ENCODE measurements around the gene HRH1. TPM values are rescaled to one million over a fixed set of nuclear protein-coding genes. Genes with fewer than 3 reads are reported as not detected.

HRH1 gene
- total RNA-seq, 4 donors from 2014 or later: 10.9 to 12.2 (median 11.4) TPM

DNA sequence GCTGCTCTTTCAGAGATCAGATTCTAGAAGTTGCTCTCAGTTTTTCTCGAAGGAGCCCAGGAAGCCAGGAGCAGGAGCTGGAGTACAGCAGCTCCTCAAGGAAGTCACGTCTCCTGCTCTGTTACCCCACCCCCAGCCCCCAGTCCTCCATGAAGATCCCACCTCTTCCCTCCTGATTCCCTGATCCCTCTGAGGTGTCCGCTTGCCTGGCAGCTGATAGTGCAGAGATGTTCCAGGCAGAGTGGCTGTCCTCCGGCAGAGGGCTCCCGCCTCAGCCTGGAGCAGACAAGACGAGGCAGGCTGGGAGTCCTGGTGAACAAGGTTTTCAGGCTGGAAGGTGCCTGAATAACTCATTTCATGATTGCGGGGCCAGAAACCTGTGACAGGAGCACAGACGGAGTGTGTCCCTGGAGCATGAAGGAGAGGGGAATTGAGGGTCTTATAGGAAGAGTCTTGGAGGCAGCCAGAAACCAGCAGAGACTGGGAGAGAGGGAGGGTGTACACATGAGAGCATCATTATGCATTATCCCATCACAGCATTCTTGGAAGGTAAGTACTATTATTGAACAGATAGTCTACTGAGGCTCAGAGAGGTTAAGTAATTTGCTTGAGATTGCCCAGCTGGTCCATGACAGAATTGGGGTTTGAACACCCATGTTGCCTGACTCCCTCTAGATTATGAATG is 1.2 kb downstream of the HRH1 start:
- WGBS: 4% methylated on average over 6 of the region's 8 CpGs
- Histone ChIP-seq H3K36me3 (no peaks in the 10 kb centered on the region), H3K27ac (peak overlapping the region; percentile 69), H3K4me3 (peak overlapping the region; percentile 64), H3K9me3 (no peaks in the 10 kb centered on the region), H3K4me1 (peaks cover 39% of the 10 kb centered on the region), H3K27me3 (peaks cover 10% of the 10 kb centered on the region)
- TF ChIP-seq EP300 (IDR thresholded peaks at IDR 0.05) (no peak), POLR2AphosphoS5 (IDR thresholded peaks at IDR 0.05) (no peak), CTCF (IDR thresholded peaks at IDR 0.05) (peak; percentile 40 to 75), POLR2A (IDR thresholded peaks at IDR 0.05) (no peak)
- DNase-seq (ENCODE audit: low spot score in 2 of 2): peak; percentile 77 to 83

GRCh38 chr3:11156026-11156410 is 1.7 kb downstream of the HRH1 start:
- H3K4me1 ChIP-seq: peaks cover 41% of the 10 kb centered on the region
- H3K4me3 ChIP-seq: no peak overlapping the region
- TF ChIP-seq POLR2AphosphoS5 (IDR thresholded peaks at IDR 0.05): no peak
- TF ChIP-seq POLR2A (IDR thresholded peaks at IDR 0.05): no peak
- TF ChIP-seq EP300 (IDR thresholded peaks at IDR 0.05): no peak
- TF ChIP-seq CTCF (IDR thresholded peaks at IDR 0.05): no peak
- H3K27me3 ChIP-seq: peaks cover 10% of the 10 kb centered on the region
- no peaks in the 10 kb centered on the region for H3K36me3 ChIP-seq
- H3K27ac ChIP-seq: no peak overlapping the region
- no peaks in the 10 kb centered on the region for H3K9me3 ChIP-seq
- peak in 1 of 2 donors; percentile 43 for DNase-seq (ENCODE audit: low spot score in 2 of 2)
- WGBS: 64% methylated on average over 3 of the region's 4 CpGs

DNA sequence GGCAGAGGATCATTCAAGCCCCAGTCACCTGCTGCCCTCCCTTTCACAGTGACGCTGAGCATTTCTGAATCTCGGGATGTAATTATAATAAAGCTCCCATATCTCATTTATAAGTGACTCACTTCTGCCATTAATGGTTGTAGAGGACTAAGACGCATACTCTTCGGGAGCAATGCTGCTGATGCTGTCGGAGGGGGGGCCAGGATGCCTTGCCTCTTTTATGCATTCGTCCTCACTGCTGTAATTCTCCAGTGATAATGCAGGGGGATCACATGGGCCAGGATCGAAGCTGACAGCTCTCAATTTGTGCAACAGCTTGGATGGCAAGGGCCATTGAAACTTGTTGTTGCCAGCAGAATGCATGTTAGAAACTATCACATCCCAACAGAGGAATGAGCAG is 3.1 kb downstream of the HRH1 start:
- WGBS: 58% methylated on average over 7 of the region's 7 CpGs

GRCh38 chr3:11159421-11159904 is 5.2 kb downstream of the HRH1 start:
- Histone ChIP-seq H3K4me3 (no peak overlapping the region), H3K27me3 (peaks cover 6% of the 10 kb centered on the region), H3K9me3 (no peaks in the 10 kb centered on the region), H3K27ac (peak overlapping the region; percentile 59), H3K4me1 (peaks cover 36% of the 10 kb centered on the region), H3K36me3 (no peaks in the 10 kb centered on the region)
- no peak for DNase-seq (ENCODE audit: low spot score in 2 of 2)
- WGBS: 11% methylated on average over 5 of the region's 5 CpGs
- TF ChIP-seq POLR2A (IDR thresholded peaks at IDR 0.05) (no peak), POLR2AphosphoS5 (IDR thresholded peaks at IDR 0.05) (no peak), EP300 (IDR thresholded peaks at IDR 0.05) (no peak), CTCF (IDR thresholded peaks at IDR 0.05) (no peak)

More for the DNA sequence above, 3.1 kb downstream of the HRH1 start:
- DNase-seq (ENCODE audit: low spot score in 2 of 2): peak in 1 of 2 donors; percentile 39
- no peak overlapping the region for H3K4me3 ChIP-seq
- H3K27ac ChIP-seq: no peak overlapping the region
- H3K27me3 ChIP-seq: peaks cover 10% of the 10 kb centered on the region
- H3K4me1 ChIP-seq: peaks cover 41% of the 10 kb centered on the region
- no peaks in the 10 kb centered on the region for H3K9me3 ChIP-seq
- H3K36me3 ChIP-seq: no peaks in the 10 kb centered on the region
- TF ChIP-seq POLR2AphosphoS5 (IDR thresholded peaks at IDR 0.05): no peak
- TF ChIP-seq POLR2A (IDR thresholded peaks at IDR 0.05): no peak
- no peak for TF ChIP-seq CTCF (IDR thresholded peaks at IDR 0.05)
- TF ChIP-seq EP300 (IDR thresholded peaks at IDR 0.05): no peak

DNA sequence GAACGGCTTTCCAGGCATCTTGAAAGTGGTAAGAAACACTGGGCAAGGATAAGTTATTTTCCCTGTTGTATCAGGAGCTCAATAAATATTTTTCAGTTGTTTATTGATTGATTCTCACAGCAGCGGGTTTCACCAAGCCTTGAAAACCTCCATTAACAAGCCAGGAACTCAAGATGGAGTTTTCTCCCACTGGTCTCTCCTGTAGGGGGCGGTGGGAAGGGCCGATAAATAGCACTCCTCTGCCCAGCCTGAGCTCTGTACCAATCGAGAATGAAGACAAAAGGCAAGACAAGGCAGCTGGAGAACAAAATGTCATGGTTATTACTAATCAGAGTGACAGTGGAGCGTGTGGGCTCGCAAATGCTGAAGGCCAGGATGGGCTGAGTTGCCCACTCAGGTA is 7.4 kb downstream of the HRH1 start:
- no peak overlapping the region for H3K27ac ChIP-seq
- H3K9me3 ChIP-seq: no peaks in the 10 kb centered on the region
- DNase-seq (ENCODE audit: low spot score in 2 of 2): no peak
- no peak for TF ChIP-seq CTCF (IDR thresholded peaks at IDR 0.05)
- TF ChIP-seq EP300 (IDR thresholded peaks at IDR 0.05): no peak
- no peak for TF ChIP-seq POLR2A (IDR thresholded peaks at IDR 0.05)
- TF ChIP-seq POLR2AphosphoS5 (IDR thresholded peaks at IDR 0.05): no peak
- 90% methylated on average over 7 of the region's 7 CpGs for WGBS
- no peak overlapping the region for H3K4me3 ChIP-seq
- no peaks in the 10 kb centered on the region for H3K27me3 ChIP-seq
- H3K4me1 ChIP-seq: peaks cover 28% of the 10 kb centered on the region
- no peaks in the 10 kb centered on the region for H3K36me3 ChIP-seq
